SIG-M5 treated with dmso at 0.1 percent for 504 hours (cell line): Measurements from ENCODE around the gene HSPA2.
"Not testable (repeated sequence)": the region's sequence is repeated elsewhere in the genome, so short reads cannot be mapped to it uniquely, and the experiment has no call there.

ENCODE experiments used
- DNase-seq: peaks from one replicate; lab custom pipeline; 2025; ENCODE audit not compliant: unreplicated experiment; lab: John Stamatoyannopoulos, UW

The HSPA2 gene

GRCh38 chr14:64558216-64558615, 17.7 kb downstream of the HSPA2 start:
- not testable (repeated sequence) for DNase-seq

- DNase-seq = no peak
Measured at GRCh38 chr14:64561631-64562030, 21.1 kb downstream of the HSPA2 start.

GRCh38 chr14:64562436-64562835, 21.9 kb downstream of the HSPA2 start:
- peak; percentile 72 for DNase-seq

- no peak for DNase-seq
Measured at GRCh38 chr14:64563696-64564095, 23.2 kb downstream of the HSPA2 start.

- DNase-seq = no peak
Measured at GRCh38 chr14:64566651-64567122, 26.1 kb downstream of the HSPA2 start.

GRCh38 chr14:64569138-64569631, 28.6 kb downstream of the HSPA2 start:
- no peak for DNase-seq

- DNase-seq = not testable (repeated sequence)
Measured at GRCh38 chr14:64569646-64570045, 29.1 kb downstream of the HSPA2 start.

- DNase-seq = no peak
Measured at GRCh38 chr14:64572386-64573104, 32.0 kb downstream of the HSPA2 start.

GRCh38 chr14:64573109-64573508, 32.6 kb downstream of the HSPA2 start:
- DNase-seq = no peak

- no peak for DNase-seq
Measured at GRCh38 chr14:64574371-64575107, 34.0 kb downstream of the HSPA2 start.

GRCh38 chr14:64577211-64577610, 36.7 kb downstream of the HSPA2 start:
- DNase-seq = no peak

GRCh38 chr14:64580467-64580866, 39.9 kb downstream of the HSPA2 start:
- DNase-seq = no peak

- no peak for DNase-seq
Measured at GRCh38 chr14:64581363-64581762, 40.8 kb downstream of the HSPA2 start.

GRCh38 chr14:64581817-64582216, 41.3 kb downstream of the HSPA2 start:
- DNase-seq = no peak

- no peak for DNase-seq
Measured at GRCh38 chr14:64584190-64584589, 43.6 kb downstream of the HSPA2 start.

- DNase-seq = no peak
Measured at GRCh38 chr14:64591809-64592208, 51.3 kb downstream of the HSPA2 start.
